Non-pigmented ciliary epithelial cell (primary cell): ENCODE measurements around the gene TMEM179.

Source experiments
- DNase-seq: peaks from one replicate; pipeline ENCODE4 v3.0.0-alpha.2; 2010; ENCODE audit warnings: low read depth

TMEM179 gene

GRCh38 chr14:104555430-104556255 is 48.9 kb downstream of the TMEM179 start:
- no peak for DNase-seq

GRCh38 chr14:104554608-104555429 is 49.8 kb downstream of the TMEM179 start:
- no peak for DNase-seq

- DNase-seq = no peak
Observed at GRCh38 chr14:104554088-104554607, 50.4 kb downstream of the TMEM179 start.

- no peak for DNase-seq
Observed at GRCh38 chr14:104553166-104554087, 51.1 kb downstream of the TMEM179 start.

GRCh38 chr14:104552738-104553125 is 51.8 kb downstream of the TMEM179 start:
- no peak for DNase-seq

GRCh38 chr14:104551851-104552737 is 52.5 kb downstream of the TMEM179 start:
- DNase-seq = no peak

GRCh38 chr14:104550861-104551728 is 53.5 kb downstream of the TMEM179 start:
- no peak for DNase-seq

GRCh38 chr14:104550340-104550860 is 54.2 kb downstream of the TMEM179 start:
- no peak for DNase-seq

GRCh38 chr14:104549536-104550339 is 54.8 kb downstream of the TMEM179 start:
- DNase-seq = no peak

GRCh38 chr14:104548802-104549535 is 55.6 kb downstream of the TMEM179 start:
- DNase-seq = no peak

- no peak for DNase-seq
Observed at GRCh38 chr14:104547998-104548700, 56.4 kb downstream of the TMEM179 start.

GRCh38 chr14:104547310-104547997 is 57.1 kb downstream of the TMEM179 start:
- DNase-seq = no peak

GRCh38 chr14:104546591-104547309 is 57.8 kb downstream of the TMEM179 start:
- no peak for DNase-seq

- no peak for DNase-seq
Observed at GRCh38 chr14:104545942-104546501, 58.5 kb downstream of the TMEM179 start.

GRCh38 chr14:104545151-104545941 is 59.2 kb downstream of the TMEM179 start:
- no peak for DNase-seq
